Measurements from ENCODE around the gene PCDHA5.

GRCh38 chr5:140855772-140856674, 34.6 kb downstream of the PCDHA5 start, which contains the start of gene PCDHA10:
- no peak for TF ChIP-seq CTCF (IDR thresholded peaks at IDR 0.05)
- no peak for TF ChIP-seq EP300 (IDR thresholded peaks at IDR 0.05)
- no peak for TF ChIP-seq POLR2A (IDR thresholded peaks at IDR 0.05)
